Heart left ventricle (tissue), 13 donors: ENCODE measurements around the gene FNBP1L.

Source experiments
- POLR2A ChIP-seq, 2 donors: fragments of 450-650 bp; IDR thresholded peaks; one replicate each; pipeline ENCODE4 v1.6.1; 2017; ENCODE audit warnings: antibody characterized with exemption in 2 of 2, mild to moderate bottlenecking in 2 of 2, moderate library complexity in 2 of 2
- TF ChIP-seq, protein P1 (sequence below), 12 donors: fragments of 200-600 bp; sonication (generic) in 4 of 12; IDR thresholded peaks; one replicate each; pipeline versions ENCODE4 v1.5.0 to v1.8.0; 2018 to 2022; ENCODE audit warnings: antibody characterized with exemption in 12 of 12, mild to moderate bottlenecking in 5 of 12
- donor health status: ischemic (EF 13 %, LVEDD 7.1; RV severe dilation, severe dysfunction).
- donor health status: DM: no; HTN: yes; CAD: no.
- donor health status: DM: no; HTN: no; CAD: no.
- donor health status: ischemic (EF 25% LVEDD 6.9; RV normal size, moderate dysfunction).
- donor health status: ischemic (EF 25% LVEDD 5.7; RV mildly dilated, moderate dysfunction).
- donor health status: ischemic (EF 35%, LVEDD 5.7; RV mildly dilated, moderate dysfunction).
- donor health status: nonischemic (EF 11% LVEDD 7.7; RV severe dilation, severe dysfunction).
- donor health status: DM: yes; HTN: yes; CAD: no.
- donor health status: PGD.
- donor health status: ischemic (EF 29% LVEDD 5.4; RV normal size, mild dysfunction).
- donor health status: nonischemic (EF 23%, LVEDD 6.1; RV moderate dilation, normal function).

DNA sequence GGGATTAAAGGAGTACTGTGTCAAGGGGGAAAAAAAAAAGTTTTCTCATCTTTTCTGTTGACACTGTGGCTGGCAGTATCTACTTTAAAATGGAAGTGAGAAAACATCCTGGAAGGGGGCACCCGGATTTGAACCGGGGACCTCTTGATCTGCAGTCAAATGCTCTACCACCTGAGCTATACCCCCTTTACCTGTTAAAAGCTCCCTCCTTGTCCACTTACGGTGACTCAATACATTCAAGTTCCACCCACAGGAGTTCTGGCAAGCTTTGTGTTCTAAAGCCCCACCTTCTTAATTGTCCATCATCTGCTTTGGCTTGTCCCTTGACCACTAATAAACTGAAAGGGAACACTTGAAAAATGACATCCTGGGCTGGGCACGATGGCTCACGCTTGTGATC is 68.2 kb downstream of the FNBP1L start:
- TF ChIP-seq POLR2A (IDR thresholded peaks at IDR 0.05) = no peak
- TF ChIP-seq, protein P1, sequence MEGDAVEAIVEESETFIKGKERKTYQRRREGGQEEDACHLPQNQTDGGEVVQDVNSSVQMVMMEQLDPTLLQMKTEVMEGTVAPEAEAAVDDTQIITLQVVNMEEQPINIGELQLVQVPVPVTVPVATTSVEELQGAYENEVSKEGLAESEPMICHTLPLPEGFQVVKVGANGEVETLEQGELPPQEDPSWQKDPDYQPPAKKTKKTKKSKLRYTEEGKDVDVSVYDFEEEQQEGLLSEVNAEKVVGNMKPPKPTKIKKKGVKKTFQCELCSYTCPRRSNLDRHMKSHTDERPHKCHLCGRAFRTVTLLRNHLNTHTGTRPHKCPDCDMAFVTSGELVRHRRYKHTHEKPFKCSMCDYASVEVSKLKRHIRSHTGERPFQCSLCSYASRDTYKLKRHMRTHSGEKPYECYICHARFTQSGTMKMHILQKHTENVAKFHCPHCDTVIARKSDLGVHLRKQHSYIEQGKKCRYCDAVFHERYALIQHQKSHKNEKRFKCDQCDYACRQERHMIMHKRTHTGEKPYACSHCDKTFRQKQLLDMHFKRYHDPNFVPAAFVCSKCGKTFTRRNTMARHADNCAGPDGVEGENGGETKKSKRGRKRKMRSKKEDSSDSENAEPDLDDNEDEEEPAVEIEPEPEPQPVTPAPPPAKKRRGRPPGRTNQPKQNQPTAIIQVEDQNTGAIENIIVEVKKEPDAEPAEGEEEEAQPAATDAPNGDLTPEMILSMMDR (IDR thresholded peaks at IDR 0.05) = no peak
